ENCODE results near the gene ITGB3.

DNA sequence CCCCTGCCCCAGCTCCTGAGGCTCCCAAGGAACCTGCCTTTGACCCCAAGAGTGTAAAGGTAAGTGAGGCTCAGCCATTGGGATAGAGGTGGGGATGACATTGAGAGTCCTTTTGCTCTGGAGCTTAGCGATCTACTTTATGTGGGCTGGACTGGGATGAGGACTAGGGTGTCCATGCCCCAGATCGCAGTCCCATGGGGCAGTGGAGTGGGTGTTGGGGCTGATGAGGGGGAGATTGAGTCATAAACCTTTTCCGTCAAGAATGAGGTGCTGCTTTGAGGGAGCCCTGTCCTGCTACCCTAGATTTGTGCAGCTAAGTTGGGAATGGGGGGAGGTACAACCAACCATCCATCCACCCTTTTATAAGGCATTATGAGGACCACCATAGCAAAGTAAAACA, 44.1 kb upstream of the ITGB3 start:
- no peak for TF ChIP-seq RAD21 (IDR thresholded peaks at IDR 0.05; ENCODE audit: low read depth)
- no peak for TF ChIP-seq EP300 (IDR thresholded peaks at IDR 0.05; ENCODE audit: borderline replicate concordance)
- TF ChIP-seq YY1 (IDR thresholded peaks at IDR 0.05; ENCODE audit: low read depth) = no peak
- TF ChIP-seq, protein P1, sequence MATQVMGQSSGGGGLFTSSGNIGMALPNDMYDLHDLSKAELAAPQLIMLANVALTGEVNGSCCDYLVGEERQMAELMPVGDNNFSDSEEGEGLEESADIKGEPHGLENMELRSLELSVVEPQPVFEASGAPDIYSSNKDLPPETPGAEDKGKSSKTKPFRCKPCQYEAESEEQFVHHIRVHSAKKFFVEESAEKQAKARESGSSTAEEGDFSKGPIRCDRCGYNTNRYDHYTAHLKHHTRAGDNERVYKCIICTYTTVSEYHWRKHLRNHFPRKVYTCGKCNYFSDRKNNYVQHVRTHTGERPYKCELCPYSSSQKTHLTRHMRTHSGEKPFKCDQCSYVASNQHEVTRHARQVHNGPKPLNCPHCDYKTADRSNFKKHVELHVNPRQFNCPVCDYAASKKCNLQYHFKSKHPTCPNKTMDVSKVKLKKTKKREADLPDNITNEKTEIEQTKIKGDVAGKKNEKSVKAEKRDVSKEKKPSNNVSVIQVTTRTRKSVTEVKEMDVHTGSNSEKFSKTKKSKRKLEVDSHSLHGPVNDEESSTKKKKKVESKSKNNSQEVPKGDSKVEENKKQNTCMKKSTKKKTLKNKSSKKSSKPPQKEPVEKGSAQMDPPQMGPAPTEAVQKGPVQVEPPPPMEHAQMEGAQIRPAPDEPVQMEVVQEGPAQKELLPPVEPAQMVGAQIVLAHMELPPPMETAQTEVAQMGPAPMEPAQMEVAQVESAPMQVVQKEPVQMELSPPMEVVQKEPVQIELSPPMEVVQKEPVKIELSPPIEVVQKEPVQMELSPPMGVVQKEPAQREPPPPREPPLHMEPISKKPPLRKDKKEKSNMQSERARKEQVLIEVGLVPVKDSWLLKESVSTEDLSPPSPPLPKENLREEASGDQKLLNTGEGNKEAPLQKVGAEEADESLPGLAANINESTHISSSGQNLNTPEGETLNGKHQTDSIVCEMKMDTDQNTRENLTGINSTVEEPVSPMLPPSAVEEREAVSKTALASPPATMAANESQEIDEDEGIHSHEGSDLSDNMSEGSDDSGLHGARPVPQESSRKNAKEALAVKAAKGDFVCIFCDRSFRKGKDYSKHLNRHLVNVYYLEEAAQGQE (IDR thresholded peaks at IDR 0.05; ENCODE audit: low read depth) = no peak
- TF ChIP-seq, protein P2, sequence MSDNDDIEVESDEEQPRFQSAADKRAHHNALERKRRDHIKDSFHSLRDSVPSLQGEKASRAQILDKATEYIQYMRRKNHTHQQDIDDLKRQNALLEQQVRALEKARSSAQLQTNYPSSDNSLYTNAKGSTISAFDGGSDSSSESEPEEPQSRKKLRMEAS (IDR thresholded peaks at IDR 0.05) = no peak
